ENCODE measurements around the gene ERCC3. TPM values are rescaled to one million over a fixed set of nuclear protein-coding genes. Genes with fewer than 3 reads are reported as not detected.

Gene ERCC3
- total RNA-seq, 1 donor from 2014 or later, result 52.9 TPM

DNA sequence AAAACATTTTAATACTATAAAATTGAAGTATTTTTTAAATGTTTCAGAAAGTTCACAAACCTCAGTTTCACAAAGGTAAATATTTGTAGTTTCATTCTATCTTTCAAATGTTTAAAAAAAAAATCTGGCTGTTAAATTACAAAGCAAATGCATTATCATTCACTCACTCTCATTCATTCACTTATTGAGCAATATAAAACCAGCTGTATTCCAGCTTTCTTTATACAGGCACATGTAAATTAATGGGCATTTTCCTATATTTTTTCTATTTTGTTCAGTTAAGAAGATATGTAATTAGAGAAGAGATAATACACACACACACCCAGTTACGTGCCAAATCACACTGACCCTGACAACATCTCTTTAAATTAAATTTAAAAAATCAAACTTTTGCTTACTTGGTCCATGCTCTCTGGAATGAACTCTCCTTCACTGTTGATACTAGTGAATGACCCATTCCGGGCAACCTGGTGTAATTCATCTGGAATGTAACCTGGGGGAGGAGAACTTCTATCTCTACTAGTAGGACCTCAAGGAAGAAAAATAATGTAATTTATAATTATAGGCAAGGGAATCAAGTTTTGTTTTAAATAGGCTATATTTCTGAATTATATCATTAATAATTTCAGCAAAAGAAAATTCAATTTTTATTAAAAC lies 32.5 kb upstream of the ERCC3 start:
- Mint-ChIP-seq H3K4me1 (ENCODE audit: unreplicated experiment) (no peaks in the 10 kb centered on the region), H3K27me3 (no peaks in the 10 kb centered on the region), H3K9me3 (no peaks in the 10 kb centered on the region), H3K4me3 (no peak overlapping the region), H3K36me3 (peaks cover 10% of the 10 kb centered on the region), H3K27ac (no peak overlapping the region)
- no peak for DNase-seq (ENCODE audit: extremely low spot score, unreplicated experiment)
- TF ChIP-seq, protein P1, sequence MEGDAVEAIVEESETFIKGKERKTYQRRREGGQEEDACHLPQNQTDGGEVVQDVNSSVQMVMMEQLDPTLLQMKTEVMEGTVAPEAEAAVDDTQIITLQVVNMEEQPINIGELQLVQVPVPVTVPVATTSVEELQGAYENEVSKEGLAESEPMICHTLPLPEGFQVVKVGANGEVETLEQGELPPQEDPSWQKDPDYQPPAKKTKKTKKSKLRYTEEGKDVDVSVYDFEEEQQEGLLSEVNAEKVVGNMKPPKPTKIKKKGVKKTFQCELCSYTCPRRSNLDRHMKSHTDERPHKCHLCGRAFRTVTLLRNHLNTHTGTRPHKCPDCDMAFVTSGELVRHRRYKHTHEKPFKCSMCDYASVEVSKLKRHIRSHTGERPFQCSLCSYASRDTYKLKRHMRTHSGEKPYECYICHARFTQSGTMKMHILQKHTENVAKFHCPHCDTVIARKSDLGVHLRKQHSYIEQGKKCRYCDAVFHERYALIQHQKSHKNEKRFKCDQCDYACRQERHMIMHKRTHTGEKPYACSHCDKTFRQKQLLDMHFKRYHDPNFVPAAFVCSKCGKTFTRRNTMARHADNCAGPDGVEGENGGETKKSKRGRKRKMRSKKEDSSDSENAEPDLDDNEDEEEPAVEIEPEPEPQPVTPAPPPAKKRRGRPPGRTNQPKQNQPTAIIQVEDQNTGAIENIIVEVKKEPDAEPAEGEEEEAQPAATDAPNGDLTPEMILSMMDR (conservative IDR thresholded peaks at IDR 0.05), result no peak

DNA sequence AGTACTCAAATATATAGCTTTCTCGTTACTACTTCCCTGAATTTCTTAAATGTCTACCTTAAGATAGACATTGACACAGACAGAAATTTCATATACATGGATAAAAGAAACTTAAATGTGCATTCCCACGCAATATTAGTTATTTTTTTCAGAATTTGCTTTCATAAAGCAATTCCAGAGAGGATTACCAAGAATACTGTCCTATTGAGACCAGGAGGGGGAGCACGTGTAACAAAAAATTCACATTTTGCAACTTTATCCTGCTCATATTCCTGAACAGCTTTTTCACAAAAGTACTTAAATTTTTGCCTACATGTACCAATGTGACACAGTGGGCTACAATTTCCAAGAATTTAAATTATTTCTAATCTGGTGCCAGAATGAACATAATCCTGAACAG lies 30.7 kb upstream of the ERCC3 start:
- no peak overlapping the region for H3K4me3 Mint-ChIP-seq
- peaks cover 8% of the 10 kb centered on the region for H3K9me3 Mint-ChIP-seq

DNA sequence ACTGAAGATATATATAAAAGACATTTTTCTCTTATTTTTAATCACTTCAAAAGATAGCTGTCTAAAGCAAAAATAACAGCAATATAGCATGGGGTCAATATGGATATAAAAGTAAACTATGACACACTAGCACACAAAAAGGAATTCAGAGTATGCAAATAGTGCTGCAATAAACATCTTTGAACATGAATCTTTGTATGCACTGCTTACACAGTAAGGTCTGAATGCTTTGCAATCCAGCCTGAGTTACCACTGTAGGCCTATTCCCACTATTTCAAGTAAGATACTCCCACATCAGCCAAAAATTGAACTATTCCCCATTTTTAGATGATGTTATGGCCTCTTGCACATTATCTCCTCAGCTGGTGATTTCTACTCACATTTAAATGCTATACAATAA lies 27.4 kb upstream of the ERCC3 start:
- H3K4me1 Mint-ChIP-seq (ENCODE audit: unreplicated experiment), result no peaks in the 10 kb centered on the region
- H3K36me3 Mint-ChIP-seq, result peaks cover 27% of the 10 kb centered on the region
- no peaks in the 10 kb centered on the region for H3K27me3 Mint-ChIP-seq
- no peak overlapping the region for H3K4me3 Mint-ChIP-seq
- TF ChIP-seq, protein P1 (conservative IDR thresholded peaks at IDR 0.05), result no peak
- peaks cover 8% of the 10 kb centered on the region for H3K9me3 Mint-ChIP-seq
- no peak overlapping the region for H3K27ac Mint-ChIP-seq
- DNase-seq (ENCODE audit: extremely low spot score, unreplicated experiment), result no peak

More for the DNA sequence above, 30.7 kb upstream of the ERCC3 start:
- H3K36me3 Mint-ChIP-seq, result peaks cover 23% of the 10 kb centered on the region
- TF ChIP-seq, protein P1 (conservative IDR thresholded peaks at IDR 0.05), result peak; percentile 83
- H3K27me3 Mint-ChIP-seq, result no peaks in the 10 kb centered on the region
- no peak for DNase-seq (ENCODE audit: extremely low spot score, unreplicated experiment)
- H3K4me1 Mint-ChIP-seq (ENCODE audit: unreplicated experiment), result no peaks in the 10 kb centered on the region
- no peak overlapping the region for H3K27ac Mint-ChIP-seq

DNA sequence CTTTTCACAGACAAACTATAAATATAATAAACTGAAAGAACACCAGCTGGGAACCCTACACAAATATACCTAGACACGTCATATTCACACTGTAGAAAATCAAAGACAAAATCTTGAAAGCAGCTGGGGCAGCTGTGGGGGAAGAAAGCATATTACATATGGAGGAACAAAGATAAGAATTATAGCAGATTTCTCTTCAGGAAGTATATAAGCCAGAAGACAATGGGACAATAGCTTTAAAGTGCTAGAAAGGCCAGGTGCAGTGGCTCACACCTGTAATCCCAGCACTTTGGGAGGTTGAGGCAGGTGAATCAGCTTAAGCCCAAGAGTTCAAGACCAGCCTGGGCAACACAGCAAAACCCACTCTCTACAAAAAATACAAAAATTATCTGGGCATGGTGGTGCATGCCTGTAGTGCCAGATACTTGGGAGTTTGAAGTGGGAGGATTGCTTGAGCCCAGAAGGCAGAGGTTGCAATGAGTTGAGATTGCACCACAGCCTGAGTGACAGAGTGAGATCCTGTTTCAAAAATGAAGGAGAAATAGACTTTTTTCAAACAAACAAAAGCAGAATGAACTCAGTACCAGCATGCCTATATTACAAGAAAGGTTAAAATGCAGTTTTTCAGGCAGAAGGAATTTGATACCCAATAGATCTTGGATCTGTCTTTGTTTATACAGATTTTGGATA lies 26.8 kb upstream of the ERCC3 start:
- no peaks in the 10 kb centered on the region for H3K4me1 Mint-ChIP-seq (ENCODE audit: unreplicated experiment)
- H3K9me3 Mint-ChIP-seq, result peaks cover 8% of the 10 kb centered on the region
- no peak overlapping the region for H3K27ac Mint-ChIP-seq
- DNase-seq (ENCODE audit: extremely low spot score, unreplicated experiment), result no peak
- no peak overlapping the region for H3K4me3 Mint-ChIP-seq
- TF ChIP-seq, protein P1 (conservative IDR thresholded peaks at IDR 0.05), result no peak
- peaks cover 27% of the 10 kb centered on the region for H3K36me3 Mint-ChIP-seq
- H3K27me3 Mint-ChIP-seq, result no peaks in the 10 kb centered on the region

DNA sequence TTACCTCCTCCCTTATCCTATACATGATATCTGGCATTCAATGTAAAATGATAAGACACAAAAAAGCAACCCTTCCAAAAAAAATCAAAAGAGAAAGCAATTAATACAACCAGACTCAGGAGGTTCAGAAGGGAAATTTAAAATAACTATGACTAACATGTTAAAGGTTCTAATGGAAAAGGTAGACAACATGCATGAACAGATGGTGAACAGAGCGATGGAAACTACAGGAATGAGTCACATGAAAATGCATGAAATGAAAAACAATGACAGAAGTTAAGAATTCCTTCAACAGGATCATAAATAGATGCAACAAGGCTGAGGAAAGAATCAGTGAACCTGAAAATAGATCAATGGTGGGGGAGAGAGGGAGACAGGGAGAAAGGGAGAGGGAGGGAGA lies 26.1 kb upstream of the ERCC3 start:
- Mint-ChIP-seq H3K9me3 (peaks cover 8% of the 10 kb centered on the region), H3K4me3 (no peak overlapping the region), H3K27me3 (no peaks in the 10 kb centered on the region), H3K27ac (no peak overlapping the region), H3K36me3 (peaks cover 31% of the 10 kb centered on the region), H3K4me1 (ENCODE audit: unreplicated experiment) (no peaks in the 10 kb centered on the region)
- DNase-seq (ENCODE audit: extremely low spot score, unreplicated experiment), result no peak
- TF ChIP-seq, protein P1 (conservative IDR thresholded peaks at IDR 0.05), result no peak

Data from type B pancreatic cell (in vitro differentiated cells).